SU-DHL-6 (cell line): Measurements from ENCODE around the gene ZNF423.

Experiments
- H2AFZ ChIP-seq: fragments of 200-600 bp; sonication (generic); 2 replicates; pipeline ENCODE4 v1.6.1; 2014; ENCODE audit warnings: low read depth, mild to moderate bottlenecking, moderate library complexity, mixed read lengths, antibody characterized with exemption, low read length; ENCODE audit not compliant: severe bottlenecking
- H3F3A ChIP-seq: fragments of 200-600 bp; shearing (Covaris generic); 2 replicates; pipeline ENCODE4 v1.6.0; 2016; ENCODE audit warnings: antibody characterized with exemption, mild to moderate bottlenecking; ENCODE audit not compliant: insufficient read depth
- H3K27ac ChIP-seq: fragments of 200-600 bp; sonication (generic); 2 replicates; pipeline ENCODE4 v1.5.1; 2016; ENCODE audit warnings: low read depth, mild to moderate bottlenecking, low read length, moderate library complexity, mixed read lengths
- H3K27me3 ChIP-seq: fragments of 200-600 bp; sonication (generic), shearing (Covaris generic); 2 replicates; pipeline ENCODE4 v1.6.0; 2014; ENCODE audit warnings: mild to moderate bottlenecking, low read length
- H3K36me3 ChIP-seq: fragments of 200-600 bp; sonication (generic); 2 replicates; pipeline ENCODE4 v1.6.1; 2014; ENCODE audit warnings: mild to moderate bottlenecking, low read length, mixed read lengths
- H3K4me2 ChIP-seq: fragments of 300-600, 200-600 bp; shearing (Covaris generic), sonication (generic); 2 replicates; pipeline ENCODE4 v1.6.0; 2014; ENCODE audit warnings: low read length, low read depth, mild to moderate bottlenecking; ENCODE audit not compliant: poor library complexity, severe bottlenecking
- H3K4me3 ChIP-seq: fragments of 200-600 bp; sonication (generic); 2 replicates; pipeline ENCODE4 v1.5.1; 2014; ENCODE audit warnings: antibody characterized with exemption, low read length, mild to moderate bottlenecking, mixed read lengths; ENCODE audit not compliant: insufficient read depth, poor library complexity, severe bottlenecking
- H3K79me2 ChIP-seq: fragments of 200-600 bp; sonication (generic); 2 replicates; pipeline ENCODE4 v1.6.1; 2014; ENCODE audit warnings: mild to moderate bottlenecking, low read length, moderate library complexity; ENCODE audit not compliant: insufficient read depth
- H3K9ac ChIP-seq: fragments of 200-600 bp; sonication (generic); 2 replicates; pipeline ENCODE4 v1.7.0; 2014; ENCODE audit warnings: mild to moderate bottlenecking, low read length
- H3K9me2 ChIP-seq: fragments of 200-600 bp; sonication (generic); replicated peaks from 2 replicates; pipeline ENCODE4 v1.6.1; 2014; ENCODE audit warnings: low read length; ENCODE audit not compliant: insufficient read depth
- H3K9me3 ChIP-seq: fragments of 200-600 bp; sonication (generic); 2 replicates; pipeline ENCODE4 v1.6.1; 2014; ENCODE audit warnings: low read length, mixed read lengths; ENCODE audit not compliant: insufficient read depth
- H4K20me1 ChIP-seq: fragments of 200-600 bp; sonication (generic); 2 replicates; pipeline ENCODE4 v1.6.1; 2014; ENCODE audit warnings: low read depth, mild to moderate bottlenecking, antibody characterized with exemption, low read length, moderate library complexity, mixed read lengths
- EZH2phosphoT487 ChIP-seq: fragments of 200-600 bp; sonication (generic), shearing (Covaris generic); conservative IDR thresholded peaks from 2 replicates; pipeline ENCODE4 v1.6.1; 2018; ENCODE audit warnings: mild to moderate bottlenecking, antibody characterized with exemption, low read length, moderate library complexity, mixed read lengths
- TF ChIP-seq, protein P1 (sequence below): fragments of 200-600 bp; sonication (generic); IDR thresholded peaks from one replicate; pipeline ENCODE4 v1.5.1; 2017; ENCODE audit warnings: antibody characterized with exemption, mild to moderate bottlenecking, low read length, moderate library complexity; ENCODE audit not compliant: insufficient read depth, poor library complexity, severe bottlenecking

Gene ZNF423

DNA sequence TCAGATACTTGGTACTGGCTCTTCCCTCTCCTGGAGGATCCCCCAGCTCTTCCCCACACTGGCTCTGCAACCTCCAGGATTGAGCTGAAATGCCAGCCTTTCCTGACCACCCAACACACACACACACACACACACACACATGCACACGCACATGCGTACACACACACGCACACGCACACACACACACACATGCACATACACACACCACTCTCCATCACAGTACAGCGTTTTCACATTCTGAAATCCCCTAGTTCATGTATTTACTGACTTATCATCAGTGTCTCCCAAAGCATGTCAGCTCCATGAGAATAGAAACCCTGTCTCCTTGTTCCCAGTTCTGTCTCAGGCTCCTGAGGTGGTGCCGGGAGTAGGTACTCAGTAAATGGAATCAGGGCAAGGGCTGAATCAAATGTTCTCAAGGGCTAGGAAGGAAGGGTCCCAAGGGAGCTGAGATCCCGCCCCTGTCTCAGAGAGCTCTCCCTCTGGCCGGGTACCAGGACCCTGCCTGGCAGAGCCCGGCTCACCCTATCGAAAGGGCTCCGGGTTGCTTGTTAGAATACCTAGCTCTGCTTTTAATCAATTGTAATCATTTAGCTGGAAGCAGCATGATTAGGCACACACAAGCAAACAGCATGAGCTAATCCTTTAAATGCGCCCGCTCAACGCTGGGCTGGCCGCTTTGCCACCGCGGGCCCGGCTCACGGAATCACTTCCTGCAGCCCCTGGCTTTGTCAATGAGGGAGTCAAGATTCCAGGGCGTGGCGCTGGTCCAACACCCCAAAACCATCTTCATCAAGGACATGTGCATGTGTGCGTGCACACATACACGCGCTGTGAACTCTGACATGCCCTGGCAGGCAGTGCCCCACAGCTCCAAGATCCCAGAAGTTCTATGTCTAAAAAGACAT lies 341.6 kb downstream of the ZNF423 start:
- H3K9me2 ChIP-seq: no peaks in the 10 kb centered on the region
- H3K27me3 ChIP-seq: no peaks in the 10 kb centered on the region
- H3K27ac ChIP-seq: no peak overlapping the region
- no peak overlapping the region for H3K4me3 ChIP-seq
- H3F3A ChIP-seq: no peaks in the 10 kb centered on the region
- H3K4me2 ChIP-seq: no peak overlapping the region
- H3K9me3 ChIP-seq: no peaks in the 10 kb centered on the region
- no peaks in the 10 kb centered on the region for H3K79me2 ChIP-seq
- H3K9ac ChIP-seq: no peak overlapping the region
- H2AFZ ChIP-seq: no peak overlapping the region
- TF ChIP-seq EZH2phosphoT487: no peak
- TF ChIP-seq, protein P1, sequence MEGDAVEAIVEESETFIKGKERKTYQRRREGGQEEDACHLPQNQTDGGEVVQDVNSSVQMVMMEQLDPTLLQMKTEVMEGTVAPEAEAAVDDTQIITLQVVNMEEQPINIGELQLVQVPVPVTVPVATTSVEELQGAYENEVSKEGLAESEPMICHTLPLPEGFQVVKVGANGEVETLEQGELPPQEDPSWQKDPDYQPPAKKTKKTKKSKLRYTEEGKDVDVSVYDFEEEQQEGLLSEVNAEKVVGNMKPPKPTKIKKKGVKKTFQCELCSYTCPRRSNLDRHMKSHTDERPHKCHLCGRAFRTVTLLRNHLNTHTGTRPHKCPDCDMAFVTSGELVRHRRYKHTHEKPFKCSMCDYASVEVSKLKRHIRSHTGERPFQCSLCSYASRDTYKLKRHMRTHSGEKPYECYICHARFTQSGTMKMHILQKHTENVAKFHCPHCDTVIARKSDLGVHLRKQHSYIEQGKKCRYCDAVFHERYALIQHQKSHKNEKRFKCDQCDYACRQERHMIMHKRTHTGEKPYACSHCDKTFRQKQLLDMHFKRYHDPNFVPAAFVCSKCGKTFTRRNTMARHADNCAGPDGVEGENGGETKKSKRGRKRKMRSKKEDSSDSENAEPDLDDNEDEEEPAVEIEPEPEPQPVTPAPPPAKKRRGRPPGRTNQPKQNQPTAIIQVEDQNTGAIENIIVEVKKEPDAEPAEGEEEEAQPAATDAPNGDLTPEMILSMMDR: no peak
- no peaks in the 10 kb centered on the region for H4K20me1 ChIP-seq
- H3K36me3 ChIP-seq: no peaks in the 10 kb centered on the region

DNA sequence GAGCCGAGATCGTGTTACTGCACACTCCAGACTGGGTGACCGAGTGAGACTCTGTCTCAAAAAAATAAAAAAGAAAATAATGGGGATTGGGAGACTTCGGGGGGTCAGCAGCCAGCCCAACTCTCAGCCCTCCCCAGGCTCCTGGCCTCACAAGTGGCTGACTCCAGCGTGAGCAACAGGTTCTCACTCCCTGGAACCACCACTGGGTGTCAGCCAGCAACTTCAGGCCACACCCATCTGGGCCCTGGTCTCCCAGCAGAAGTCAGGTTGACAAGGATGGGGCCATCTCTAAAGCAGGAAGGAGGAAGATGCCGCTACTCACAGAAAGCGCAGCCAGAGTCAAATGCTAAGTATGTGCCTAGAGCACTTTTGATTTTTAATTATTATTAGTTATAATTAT lies 342.9 kb downstream of the ZNF423 start:
- Histone ChIP-seq H2AFZ (no peak overlapping the region), H3K27me3 (no peaks in the 10 kb centered on the region), H3K36me3 (no peaks in the 10 kb centered on the region), H3F3A (no peaks in the 10 kb centered on the region), H3K9ac (no peak overlapping the region), H3K4me3 (no peak overlapping the region), H3K4me2 (no peak overlapping the region), H3K9me2 (no peaks in the 10 kb centered on the region), H3K79me2 (no peaks in the 10 kb centered on the region), H3K9me3 (no peaks in the 10 kb centered on the region), H3K27ac (no peak overlapping the region), H4K20me1 (no peaks in the 10 kb centered on the region)
- no peak for TF ChIP-seq EZH2phosphoT487
- TF ChIP-seq, protein P1: no peak

DNA sequence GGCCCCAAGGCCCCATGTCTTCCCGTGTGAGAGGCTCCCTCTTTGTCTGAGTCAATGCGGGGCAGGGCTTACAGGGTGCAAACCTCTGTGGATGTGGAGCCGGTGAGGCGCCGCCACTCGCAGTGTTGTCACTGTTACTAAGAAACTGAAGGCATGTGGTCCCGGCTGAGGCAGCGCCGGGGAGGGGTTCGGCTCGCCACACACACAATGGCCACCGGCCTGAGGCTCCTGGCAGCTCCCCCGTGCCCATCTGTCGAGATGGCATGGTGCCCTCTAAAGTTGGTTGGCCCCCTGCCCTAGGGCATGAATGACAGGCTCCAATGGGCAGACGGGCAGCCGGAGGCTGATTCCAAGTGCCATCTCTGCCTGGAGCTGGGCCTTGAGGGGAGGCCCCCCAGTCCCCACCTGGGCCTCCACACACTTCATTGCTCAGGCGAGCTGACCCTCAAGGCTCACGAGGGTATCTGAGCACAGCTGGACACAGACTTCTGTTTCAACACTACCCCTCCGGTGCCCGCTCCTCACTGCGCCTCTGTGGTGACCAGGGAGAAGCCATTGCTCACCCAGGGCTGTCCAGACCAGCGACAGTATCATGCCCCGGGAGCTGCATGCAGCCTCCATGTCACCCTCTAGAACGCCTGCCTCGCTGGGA lies 345.1 kb downstream of the ZNF423 start:
- H2AFZ ChIP-seq: no peak overlapping the region
- H3K9me2 ChIP-seq: no peaks in the 10 kb centered on the region
- TF ChIP-seq EZH2phosphoT487: no peak
- TF ChIP-seq, protein P1: no peak
- H3F3A ChIP-seq: no peaks in the 10 kb centered on the region
- no peaks in the 10 kb centered on the region for H4K20me1 ChIP-seq
- H3K36me3 ChIP-seq: no peaks in the 10 kb centered on the region
- H3K27me3 ChIP-seq: no peaks in the 10 kb centered on the region
- no peak overlapping the region for H3K4me2 ChIP-seq
- H3K79me2 ChIP-seq: no peaks in the 10 kb centered on the region
- H3K9me3 ChIP-seq: no peaks in the 10 kb centered on the region
- H3K9ac ChIP-seq: no peak overlapping the region
- H3K4me3 ChIP-seq: no peak overlapping the region
- H3K27ac ChIP-seq: no peak overlapping the region
